Inflammatory macrophage (primary cell): ENCODE data around the gene SPNS1.
"Not testable (repeated sequence)": the region's sequence is repeated elsewhere in the genome, so short reads cannot be mapped to it uniquely, and the experiment has no call there.

Experiments used
- DNase-seq, 2 donors: peaks; one replicate each; pipeline ENCODE4 v3.0.0-alpha.2; 2020 to 2022

Gene SPNS1

GRCh38 chr16:28958836-28959235 is 15.7 kb upstream of the SPNS1 start:
- DNase-seq = peak; percentile 21 to 65

GRCh38 chr16:28964072-28964471 is 10.5 kb upstream of the SPNS1 start:
- DNase-seq = no peak

GRCh38 chr16:28964496-28964895 is 10.1 kb upstream of the SPNS1 start:
- DNase-seq = no peak

GRCh38 chr16:28967156-28967555 is 7.4 kb upstream of the SPNS1 start:
- DNase-seq = no peak

- not testable (repeated sequence) for DNase-seq
Measured at GRCh38 chr16:28969696-28970095, 4.9 kb upstream of the SPNS1 start.

- DNase-seq = peak; percentile 37 to 48
Measured at GRCh38 chr16:28974007-28974436, 556 bp upstream of the SPNS1 start.

- DNase-seq = peak in 1 of 2 donors; percentile 15
Measured at GRCh38 chr16:28975158-28975599, 601 bp downstream of the SPNS1 start.

- peak; percentile 39 to 64 for DNase-seq
Measured at GRCh38 chr16:28977703-28978662, 3.4 kb downstream of the SPNS1 start.

GRCh38 chr16:28980330-28980729 is 5.8 kb downstream of the SPNS1 start:
- not testable (repeated sequence) for DNase-seq

- no peak for DNase-seq
Measured at GRCh38 chr16:28980929-28981328, 6.4 kb downstream of the SPNS1 start.

GRCh38 chr16:28981517-28981916 is 6.9 kb downstream of the SPNS1 start:
- DNase-seq = peak; percentile 67 to 75

GRCh38 chr16:28982418-28982817 is 7.8 kb downstream of the SPNS1 start:
- DNase-seq = no peak

- no peak for DNase-seq
Measured at GRCh38 chr16:28982949-28983348, 8.4 kb downstream of the SPNS1 start.

GRCh38 chr16:28983644-28984043 is 9.1 kb downstream of the SPNS1 start:
- no peak for DNase-seq

- DNase-seq = no peak
Measured at GRCh38 chr16:28984091-28984490, 9.5 kb downstream of the SPNS1 start.

GRCh38 chr16:28984619-28985135 is 10.1 kb downstream of the SPNS1 start, which contains the start of gene LAT:
Gene LAT (plus strand): TSS chr16:28985052. CDS start chr16:28985418, 366 bp downstream.
- peak; percentile 69 to 92 for DNase-seq

- no peak for DNase-seq
Measured at GRCh38 chr16:28985211-28986041, 10.8 kb downstream of the SPNS1 start.

- no peak for DNase-seq
Measured at GRCh38 chr16:28986046-28986445, 11.5 kb downstream of the SPNS1 start.

GRCh38 chr16:28986492-28986891 is 11.9 kb downstream of the SPNS1 start:
- DNase-seq = no peak

- DNase-seq = no peak
Measured at GRCh38 chr16:28987170-28987853, 12.7 kb downstream of the SPNS1 start.

- DNase-seq = no peak
Measured at GRCh38 chr16:28989363-28989762, 14.8 kb downstream of the SPNS1 start.

- no peak for DNase-seq
Measured at GRCh38 chr16:28990375-28991040, 15.9 kb downstream of the SPNS1 start.
